Gastroesophageal sphincter (tissue), 3 donors: ENCODE data around the gene ARPIN.

ENCODE experiments used
- EP300 ChIP-seq: sonication (generic); formaldehyde crosslinking; IDR thresholded peaks from one replicate; pipeline ENCODE4 v1.6.1; 2017; ENCODE audit warnings: antibody characterized with exemption, mild to moderate bottlenecking
- POLR2A ChIP-seq, 2 donors: fragments of 450-650 bp; IDR thresholded peaks; one replicate each; pipeline ENCODE4 v1.6.1; 2017; ENCODE audit warnings: antibody characterized with exemption in 2 of 2, mild to moderate bottlenecking in 2 of 2, moderate library complexity in 1 of 2
- POLR2AphosphoS5 ChIP-seq: sonication (generic); formaldehyde crosslinking; IDR thresholded peaks from one replicate; pipeline ENCODE4 v1.6.1; 2017; ENCODE audit warnings: antibody characterized with exemption
- TF ChIP-seq, protein P1 (sequence below), 4 experiments: fragments of 200-600 bp in 2 of 4; fragments of 450-650 bp in 2 of 4; sonication (generic) in 1 of 4; IDR thresholded peaks; one replicate each; pipeline ENCODE4 v1.5.1; 2017 to 2019; ENCODE audit warnings: antibody characterized with exemption in 4 of 4, mild to moderate bottlenecking in 2 of 4, moderate library complexity in 2 of 4

DNA sequence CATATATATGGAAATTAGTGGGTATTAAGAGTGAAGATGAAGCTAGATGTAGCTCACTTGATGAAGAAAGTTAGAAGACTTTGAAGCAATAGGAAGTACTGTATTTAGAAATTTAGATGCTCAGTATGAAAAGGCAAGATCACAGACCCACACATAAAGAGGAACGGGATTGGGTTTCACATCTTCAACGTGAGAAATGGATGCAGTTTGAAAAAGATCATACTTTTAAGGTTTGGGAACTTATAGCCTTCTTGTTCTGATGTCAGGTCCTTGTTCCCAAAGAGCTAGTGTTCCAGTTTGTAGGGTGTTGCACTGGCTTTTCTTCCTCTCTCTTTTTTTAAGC lies 35.7 kb downstream of the ARPIN start:
- TF ChIP-seq EP300 (no peak), POLR2A (IDR thresholded peaks at IDR 0.05) (no peak), POLR2AphosphoS5 (no peak)
- TF ChIP-seq, protein P1, sequence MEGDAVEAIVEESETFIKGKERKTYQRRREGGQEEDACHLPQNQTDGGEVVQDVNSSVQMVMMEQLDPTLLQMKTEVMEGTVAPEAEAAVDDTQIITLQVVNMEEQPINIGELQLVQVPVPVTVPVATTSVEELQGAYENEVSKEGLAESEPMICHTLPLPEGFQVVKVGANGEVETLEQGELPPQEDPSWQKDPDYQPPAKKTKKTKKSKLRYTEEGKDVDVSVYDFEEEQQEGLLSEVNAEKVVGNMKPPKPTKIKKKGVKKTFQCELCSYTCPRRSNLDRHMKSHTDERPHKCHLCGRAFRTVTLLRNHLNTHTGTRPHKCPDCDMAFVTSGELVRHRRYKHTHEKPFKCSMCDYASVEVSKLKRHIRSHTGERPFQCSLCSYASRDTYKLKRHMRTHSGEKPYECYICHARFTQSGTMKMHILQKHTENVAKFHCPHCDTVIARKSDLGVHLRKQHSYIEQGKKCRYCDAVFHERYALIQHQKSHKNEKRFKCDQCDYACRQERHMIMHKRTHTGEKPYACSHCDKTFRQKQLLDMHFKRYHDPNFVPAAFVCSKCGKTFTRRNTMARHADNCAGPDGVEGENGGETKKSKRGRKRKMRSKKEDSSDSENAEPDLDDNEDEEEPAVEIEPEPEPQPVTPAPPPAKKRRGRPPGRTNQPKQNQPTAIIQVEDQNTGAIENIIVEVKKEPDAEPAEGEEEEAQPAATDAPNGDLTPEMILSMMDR (IDR thresholded peaks at IDR 0.05) = no peak
